Stimulated activated CD8-positive, alpha-beta memory T cell treated with anti-CD3 and anti-CD28 coated beads, Interleukin-12 subunit alpha, Interleukin-12 subunit beta, amount 100 ng/mL, for 1 hour (primary cell): ENCODE data around the gene EBLN1.

ENCODE experiments used
- DNase-seq: peaks from one replicate; pipeline ENCODE4 v3.0.0-alpha.2; 2020; ENCODE audit warnings: low read depth

The EBLN1 gene

GRCh38 chr10:22217842-22218241, at the start of gene EBLN1:
EBLN1 (minus strand) TSS chr10:22218015; CDS start chr10:22209983, 8,032 bp downstream.
- no peak for DNase-seq

- DNase-seq = no peak
Measured at GRCh38 chr10:22265839-22266537, 48.2 kb upstream of the EBLN1 start.

- DNase-seq = no peak
Measured at GRCh38 chr10:22263106-22263505, 45.3 kb upstream of the EBLN1 start.

- DNase-seq = no peak
Measured at GRCh38 chr10:22259280-22259679, 41.5 kb upstream of the EBLN1 start.

GRCh38 chr10:22258471-22258870, 40.7 kb upstream of the EBLN1 start:
- DNase-seq = no peak

- DNase-seq = no peak
Measured at GRCh38 chr10:22253580-22253882, 35.7 kb upstream of the EBLN1 start.

- peak; percentile 6 for DNase-seq
Measured at GRCh38 chr10:22252801-22253579, 35.2 kb upstream of the EBLN1 start.

GRCh38 chr10:22252224-22252800, 34.5 kb upstream of the EBLN1 start:
- peak; percentile 12 for DNase-seq

GRCh38 chr10:22251751-22252223, 34.0 kb upstream of the EBLN1 start:
- DNase-seq = peak; percentile 51

GRCh38 chr10:22250897-22251660, 33.3 kb upstream of the EBLN1 start:
- DNase-seq = no peak

GRCh38 chr10:22247636-22248035, 29.8 kb upstream of the EBLN1 start:
- DNase-seq = no peak

GRCh38 chr10:22246680-22247391, 29.0 kb upstream of the EBLN1 start:
- DNase-seq = no peak

GRCh38 chr10:22245567-22245966, 27.8 kb upstream of the EBLN1 start:
- no peak for DNase-seq

- no peak for DNase-seq
Measured at GRCh38 chr10:22244855-22245254, 27.0 kb upstream of the EBLN1 start.

- DNase-seq = no peak
Measured at GRCh38 chr10:22244001-22244400, 26.2 kb upstream of the EBLN1 start.

- no peak for DNase-seq
Measured at GRCh38 chr10:22243321-22243720, 25.5 kb upstream of the EBLN1 start.

GRCh38 chr10:22231260-22231659, 13.4 kb upstream of the EBLN1 start:
- no peak for DNase-seq

- DNase-seq = no peak
Measured at GRCh38 chr10:22230158-22230833, 12.5 kb upstream of the EBLN1 start.

GRCh38 chr10:22229802-22230157, 12.0 kb upstream of the EBLN1 start:
- no peak for DNase-seq

GRCh38 chr10:22228943-22229801, 11.4 kb upstream of the EBLN1 start:
- DNase-seq = peak; percentile 74
